ENCODE data around the gene FBP1.
"Not testable (repeated sequence)": the region's sequence is repeated elsewhere in the genome, so short reads cannot be mapped to it uniquely, and the experiment has no call there.

FBP1 gene

DNA sequence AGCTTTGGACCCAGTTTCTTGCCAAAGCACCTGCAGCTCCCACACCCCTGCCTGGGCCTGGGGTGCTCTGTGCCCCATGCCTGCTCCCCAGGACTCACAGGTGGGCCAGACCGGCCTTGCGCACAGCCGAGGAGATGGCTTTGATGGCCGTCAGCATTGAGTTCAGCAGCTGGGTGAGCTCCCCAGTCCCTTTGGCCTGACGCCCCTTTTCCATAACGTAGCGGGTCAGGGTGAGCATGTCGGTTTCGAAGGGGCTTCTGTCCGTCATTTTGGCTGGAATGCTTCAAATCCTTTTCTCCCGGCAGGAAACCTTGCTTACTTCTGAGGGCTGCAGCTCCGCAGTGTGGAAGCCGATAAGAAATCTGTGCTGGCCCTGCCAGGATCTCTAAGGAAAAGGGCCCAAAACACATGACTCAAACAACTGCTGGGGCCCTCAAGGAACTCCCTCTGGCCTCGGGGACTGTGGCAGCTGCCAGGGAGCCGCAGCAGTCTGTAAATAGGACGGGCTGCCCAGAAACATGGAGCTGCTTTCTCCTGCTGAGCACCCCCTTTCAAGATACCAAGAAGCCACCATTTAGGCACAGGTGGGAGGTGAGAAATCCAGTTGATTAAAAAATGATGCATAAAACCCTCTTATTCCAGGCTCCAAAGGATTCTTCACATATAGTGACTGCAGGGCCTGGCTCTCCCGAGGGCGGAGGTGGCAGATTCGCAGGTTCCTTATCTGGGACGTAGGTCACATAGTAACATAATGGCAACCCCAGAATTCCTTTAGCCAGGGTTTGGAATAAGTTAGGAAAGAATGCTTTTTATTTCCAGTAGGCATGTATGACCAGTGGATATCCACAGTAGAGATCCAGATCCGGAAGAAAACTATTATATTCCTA is 45.6 kb downstream of the FBP1 start, which contains the start of gene FBP2:
Gene FBP2, minus strand, starts transcription at position 366 of the 887 bp plus-strand sequence. Its CDS starts 98 bp downstream, at position 268.
- Mint-ChIP-seq H3K36me3 (ENCODE audit: low read depth) (no peaks in the 10 kb centered on the region), H3K9me3 (no peaks in the 10 kb centered on the region), H3K27me3 (ENCODE audit: low read depth) (peaks cover 4% of the 10 kb centered on the region), H3K4me1 (peaks cover 6% of the 10 kb centered on the region), H3K4me3 (peak within 1 kb of the TSS in 1 of 3 experiments; percentile 25), H3K27ac (no peak within 1 kb of the TSS)
- TF ChIP-seq, protein P1, sequence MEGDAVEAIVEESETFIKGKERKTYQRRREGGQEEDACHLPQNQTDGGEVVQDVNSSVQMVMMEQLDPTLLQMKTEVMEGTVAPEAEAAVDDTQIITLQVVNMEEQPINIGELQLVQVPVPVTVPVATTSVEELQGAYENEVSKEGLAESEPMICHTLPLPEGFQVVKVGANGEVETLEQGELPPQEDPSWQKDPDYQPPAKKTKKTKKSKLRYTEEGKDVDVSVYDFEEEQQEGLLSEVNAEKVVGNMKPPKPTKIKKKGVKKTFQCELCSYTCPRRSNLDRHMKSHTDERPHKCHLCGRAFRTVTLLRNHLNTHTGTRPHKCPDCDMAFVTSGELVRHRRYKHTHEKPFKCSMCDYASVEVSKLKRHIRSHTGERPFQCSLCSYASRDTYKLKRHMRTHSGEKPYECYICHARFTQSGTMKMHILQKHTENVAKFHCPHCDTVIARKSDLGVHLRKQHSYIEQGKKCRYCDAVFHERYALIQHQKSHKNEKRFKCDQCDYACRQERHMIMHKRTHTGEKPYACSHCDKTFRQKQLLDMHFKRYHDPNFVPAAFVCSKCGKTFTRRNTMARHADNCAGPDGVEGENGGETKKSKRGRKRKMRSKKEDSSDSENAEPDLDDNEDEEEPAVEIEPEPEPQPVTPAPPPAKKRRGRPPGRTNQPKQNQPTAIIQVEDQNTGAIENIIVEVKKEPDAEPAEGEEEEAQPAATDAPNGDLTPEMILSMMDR (IDR thresholded peaks at IDR 0.05; ENCODE audit: unreplicated experiment in 3 of 3), result no peak

- not testable (repeated sequence) for H3K27ac Mint-ChIP-seq; H3K27me3 Mint-ChIP-seq (ENCODE audit: low read depth); H3K9me3 Mint-ChIP-seq; H3K4me3 Mint-ChIP-seq; H3K36me3 Mint-ChIP-seq (ENCODE audit: low read depth); H3K4me1 Mint-ChIP-seq
Measured at GRCh38 chr9:94592683-94593082, 46.6 kb downstream of the FBP1 start.

- no peaks in the 10 kb centered on the region for H3K9me3 Mint-ChIP-seq
- TF ChIP-seq, protein P1 (IDR thresholded peaks at IDR 0.05; ENCODE audit: unreplicated experiment in 3 of 3), result no peak
- H3K4me3 Mint-ChIP-seq, result no peak overlapping the region
- peaks cover 6% of the 10 kb centered on the region for H3K27me3 Mint-ChIP-seq (ENCODE audit: low read depth)
- peaks cover 10% of the 10 kb centered on the region for H3K4me1 Mint-ChIP-seq
- no peaks in the 10 kb centered on the region for H3K36me3 Mint-ChIP-seq (ENCODE audit: low read depth)
- H3K27ac Mint-ChIP-seq, result no peak overlapping the region
Measured at GRCh38 chr9:94591876-94592275, 47.4 kb downstream of the FBP1 start.

GRCh38 chr9:94591046-94591545 is 48.2 kb downstream of the FBP1 start:
- not testable (repeated sequence) for H3K4me3 Mint-ChIP-seq

DNA sequence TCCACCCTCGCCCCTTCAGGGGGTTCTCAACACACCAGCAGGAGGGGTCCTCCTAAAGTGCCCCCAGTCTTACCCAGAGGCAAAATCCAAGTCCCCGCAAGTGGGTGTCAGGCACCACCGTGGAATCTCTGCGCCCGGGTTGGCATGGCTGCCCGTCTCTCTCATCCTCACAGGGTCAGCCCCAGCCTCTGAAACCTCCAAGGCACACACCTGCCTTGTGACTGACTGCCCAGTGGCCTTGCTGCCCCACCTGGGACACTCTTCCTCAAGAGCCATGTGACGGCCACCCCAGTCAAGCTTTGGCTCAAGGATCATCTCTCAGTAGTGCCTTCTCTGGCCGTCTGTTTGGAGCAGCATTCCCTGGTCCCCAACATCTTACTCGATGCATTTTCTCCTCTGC is 50.6 kb downstream of the FBP1 start:
- H3K9me3 Mint-ChIP-seq, result no peaks in the 10 kb centered on the region
- H3K27ac Mint-ChIP-seq, result no peak overlapping the region
- H3K4me1 Mint-ChIP-seq, result peaks cover 12% of the 10 kb centered on the region
- H3K36me3 Mint-ChIP-seq (ENCODE audit: low read depth), result no peaks in the 10 kb centered on the region
- H3K4me3 Mint-ChIP-seq, result no peak overlapping the region
- peaks cover 10% of the 10 kb centered on the region for H3K27me3 Mint-ChIP-seq (ENCODE audit: low read depth)
- TF ChIP-seq, protein P1 (IDR thresholded peaks at IDR 0.05; ENCODE audit: unreplicated experiment in 3 of 3), result no peak

More at GRCh38 chr9:94591046-94591545, 48.2 kb downstream of the FBP1 start:
- not testable (repeated sequence) for H3K36me3 Mint-ChIP-seq (ENCODE audit: low read depth); H3K27ac Mint-ChIP-seq; H3K9me3 Mint-ChIP-seq
- H3K4me1 Mint-ChIP-seq, result peaks cover 16% of the 10 kb centered on the region
- H3K27me3 Mint-ChIP-seq (ENCODE audit: low read depth), result peaks cover 10% of the 10 kb centered on the region

DNA sequence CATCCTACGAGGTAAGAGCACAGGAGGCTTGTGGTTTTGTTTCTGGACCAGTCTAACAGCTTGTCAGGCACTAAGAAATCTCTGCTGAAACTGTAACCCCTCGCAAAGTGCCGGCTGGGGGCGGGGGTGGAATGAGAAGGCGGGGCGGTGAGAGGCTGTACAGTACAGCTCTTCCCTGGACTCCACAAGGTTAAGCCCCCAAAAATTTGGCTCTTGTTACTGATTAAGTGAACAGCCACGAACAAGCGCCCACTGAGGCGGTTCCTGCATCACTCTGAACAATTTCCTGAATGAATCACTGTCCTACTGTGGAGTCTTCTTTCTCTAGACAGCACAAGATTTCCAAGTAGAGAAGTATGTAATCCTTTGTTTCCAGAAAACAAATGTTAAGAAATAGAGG is 52.5 kb downstream of the FBP1 start:
- Mint-ChIP-seq H3K36me3 (ENCODE audit: low read depth) (no peaks in the 10 kb centered on the region), H3K4me3 (no peak overlapping the region), H3K9me3 (no peaks in the 10 kb centered on the region), H3K4me1 (peaks cover 10% of the 10 kb centered on the region), H3K27ac (no peak overlapping the region), H3K27me3 (ENCODE audit: low read depth) (peaks cover 10% of the 10 kb centered on the region)
- TF ChIP-seq, protein P1 (IDR thresholded peaks at IDR 0.05; ENCODE audit: unreplicated experiment in 3 of 3), result no peak

- Mint-ChIP-seq H3K27me3 (ENCODE audit: low read depth) (peaks cover 10% of the 10 kb centered on the region), H3K9me3 (no peaks in the 10 kb centered on the region), H3K27ac (no peak overlapping the region), H3K36me3 (ENCODE audit: low read depth) (no peaks in the 10 kb centered on the region), H3K4me3 (no peak overlapping the region), H3K4me1 (peaks cover 10% of the 10 kb centered on the region)
- TF ChIP-seq, protein P1 (IDR thresholded peaks at IDR 0.05; ENCODE audit: unreplicated experiment in 3 of 3), result no peak
Measured at GRCh38 chr9:94586316-94586715, 53.0 kb downstream of the FBP1 start.
